ENCODE results near the gene DDAH2.
"Not testable (repeated sequence)": the region's sequence is repeated elsewhere in the genome, so short reads cannot be mapped to it uniquely, and the experiment has no call there.

DDAH2 gene

GRCh38 chr6:31711233-31711632 lies 17.9 kb downstream of the DDAH2 start:
- DNase-seq = no peak

- DNase-seq = no peak
These were observed 18.4 kb downstream of the DDAH2 start for GRCh38 chr6:31710523-31711219.

- DNase-seq = not testable (repeated sequence)
These were observed 19.9 kb downstream of the DDAH2 start for GRCh38 chr6:31709157-31709556.

- no peak for DNase-seq
These were observed 20.9 kb downstream of the DDAH2 start for GRCh38 chr6:31708224-31708623.

- no peak for DNase-seq
These were observed 21.4 kb downstream of the DDAH2 start for GRCh38 chr6:31707701-31708100.

- no peak for DNase-seq
These were observed 22.5 kb downstream of the DDAH2 start, which contains the start of gene LY6G6F for GRCh38 chr6:31706599-31706998. Gene LY6G6F (plus strand): TSS chr6:31706866. CDS start chr6:31706907, 41 bp downstream.

GRCh38 chr6:31705931-31706330 lies 23.2 kb downstream of the DDAH2 start:
- DNase-seq = no peak

- peak; percentile 99 for DNase-seq
These were observed 26.0 kb downstream of the DDAH2 start, which contains the start of gene ABHD16A for GRCh38 chr6:31702819-31703716. Gene ABHD16A (minus strand): TSS chr6:31703324. CDS start chr6:31703281, 43 bp downstream.

- no peak for DNase-seq
These were observed 26.7 kb downstream of the DDAH2 start for GRCh38 chr6:31702405-31702818.

GRCh38 chr6:31701666-31702404 lies 27.3 kb downstream of the DDAH2 start:
- DNase-seq = peak; percentile 70

- no peak for DNase-seq
These were observed 28.2 kb downstream of the DDAH2 start for GRCh38 chr6:31700740-31701401.

- peak; percentile 17 for DNase-seq
These were observed 31.5 kb downstream of the DDAH2 start for GRCh38 chr6:31697555-31697954.

- DNase-seq = no peak
These were observed 35.6 kb downstream of the DDAH2 start for GRCh38 chr6:31693535-31693934.

- DNase-seq = no peak
These were observed 36.2 kb downstream of the DDAH2 start for GRCh38 chr6:31692886-31693285.

- DNase-seq = no peak
These were observed 36.7 kb downstream of the DDAH2 start for GRCh38 chr6:31692353-31692752.

- DNase-seq = no peak
These were observed 37.5 kb downstream of the DDAH2 start for GRCh38 chr6:31691564-31692108.

GRCh38 chr6:31691078-31691463 lies 38.0 kb downstream of the DDAH2 start:
- no peak for DNase-seq

GRCh38 chr6:31690231-31691077 lies 38.6 kb downstream of the DDAH2 start:
- no peak for DNase-seq

- peak; percentile 21 for DNase-seq
These were observed 39.6 kb downstream of the DDAH2 start for GRCh38 chr6:31689249-31690110.

Measured in DMS53 (cell line).